RWPE2 (cell line): ENCODE results near the gene TNFSF9.

Experiments
- ATAC-seq: fragments of 200-7000 bp; cut with Tn5 transposase; 3 replicates; pipeline ENCODE4 v1.9.1; 2021; ENCODE audit warnings: low read depth
- DNase-seq: peaks from one replicate; pipeline ENCODE4 v3.0.0-alpha.2; 2020; ENCODE audit warnings: low spot score
- H3K27ac ChIP-seq: fragments of 450-650 bp; 2 replicates; pipeline ENCODE4 v1.5.1; 2017; ENCODE audit warnings: mild to moderate bottlenecking; ENCODE audit not compliant: poor library complexity, severe bottlenecking
- H3K27me3 ChIP-seq: fragments of 250-450 bp; sonication (Bioruptor Pico); 2 replicates; pipeline ENCODE4 v1.5.1; 2021; ENCODE audit warnings: mild to moderate bottlenecking, moderate library complexity; ENCODE audit not compliant: insufficient read depth, poor library complexity, severe bottlenecking
- H3K36me3 ChIP-seq: fragments of 250-450 bp; sonication (Bioruptor Pico); 2 replicates; pipeline ENCODE4 v1.5.1; 2020; ENCODE audit warnings: low read depth, mild to moderate bottlenecking, moderate library complexity
- H3K4me1 ChIP-seq: fragments of 250-450 bp; sonication (Bioruptor Pico); 2 replicates; pipeline ENCODE4 v1.5.1; 2021; ENCODE audit warnings: mild to moderate bottlenecking, moderate library complexity; ENCODE audit not compliant: insufficient read depth, poor library complexity, severe bottlenecking
- H3K4me3 ChIP-seq: fragments of 250-450 bp; sonication (Bioruptor Pico); 2 replicates; pipeline ENCODE4 v1.5.1; 2021; ENCODE audit warnings: mild to moderate bottlenecking, moderate library complexity; ENCODE audit not compliant: severe bottlenecking
- H3K9me3 ChIP-seq: fragments of 250-450 bp; sonication (Bioruptor Pico); 2 replicates; pipeline ENCODE4 v1.5.1; 2021; ENCODE audit warnings: mild to moderate bottlenecking, moderate library complexity; ENCODE audit not compliant: severe bottlenecking
- TF ChIP-seq, protein P1 (sequence below): fragments of 450-650 bp; IDR thresholded peaks from one replicate; pipeline ENCODE4 v1.5.1; 2017; ENCODE audit warnings: mild to moderate bottlenecking, moderate library complexity; ENCODE audit not compliant: poor library complexity, severe bottlenecking

TNFSF9 gene

DNA sequence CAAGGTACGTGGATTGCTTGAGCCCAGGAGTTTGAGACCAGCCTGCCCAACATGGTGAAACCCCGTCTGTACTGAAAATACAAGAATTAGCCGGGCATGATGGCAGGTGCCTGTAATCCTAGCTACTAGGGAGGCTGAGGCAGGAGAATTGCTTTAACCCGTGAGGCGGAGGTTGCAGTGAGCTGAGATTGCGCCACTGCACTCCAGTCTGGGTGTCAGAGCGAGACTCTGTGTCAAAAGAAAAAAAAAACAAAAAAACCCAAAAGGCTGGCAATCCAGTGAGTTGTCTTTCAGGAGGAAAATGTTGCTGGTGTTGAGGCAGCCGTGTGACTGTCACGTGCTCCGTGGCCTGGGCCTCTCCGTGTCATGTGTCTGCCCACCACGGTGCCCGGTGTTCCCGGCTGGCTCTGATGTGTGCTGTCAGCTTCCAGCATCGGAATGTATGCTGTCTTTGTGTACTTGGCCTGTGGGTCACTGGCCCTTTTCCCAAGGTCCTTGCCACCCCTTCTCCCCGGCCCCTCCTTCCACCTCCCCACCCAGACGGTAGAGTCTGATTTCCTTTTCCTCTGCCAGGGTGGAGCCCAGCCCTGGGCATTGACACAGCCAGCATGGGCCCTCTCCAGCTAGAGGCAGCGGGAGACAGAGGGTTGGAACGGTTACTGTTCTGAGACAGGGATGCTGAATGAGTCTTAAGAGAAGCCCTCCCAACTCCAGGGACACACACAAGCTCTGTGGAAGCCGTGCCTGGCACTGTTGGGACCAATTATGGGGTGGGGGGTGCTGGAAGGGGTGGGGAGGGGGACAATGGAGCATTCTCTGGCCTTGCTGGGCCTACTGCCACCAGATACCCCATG, 21.5 kb upstream of the TNFSF9 start:
- H3K9me3 ChIP-seq = no peaks in the 10 kb centered on the region
- ATAC-seq = no peak
- DNase-seq = no peak

DNA sequence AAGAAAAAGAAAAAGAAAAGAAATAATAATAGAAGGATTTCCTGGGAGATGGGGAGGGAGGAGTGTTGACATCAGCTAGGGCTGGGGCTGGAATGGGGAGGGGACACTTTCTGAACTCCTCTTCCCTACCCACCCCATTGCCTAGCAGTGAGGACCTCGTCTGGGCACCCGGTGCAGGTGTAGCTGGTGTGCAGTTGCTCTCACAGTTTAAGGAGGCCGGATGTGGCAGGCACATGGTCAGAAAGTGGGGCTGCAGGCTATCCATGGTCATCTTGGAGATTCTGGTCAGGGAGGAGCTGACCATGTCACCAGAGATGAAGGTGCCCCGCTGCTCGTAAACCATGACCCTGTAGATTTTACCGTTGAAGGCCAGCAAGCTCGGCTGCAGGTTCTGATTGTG, 20.2 kb upstream of the TNFSF9 start:
- no peaks in the 10 kb centered on the region for H3K9me3 ChIP-seq
- no peaks in the 10 kb centered on the region for H3K4me1 ChIP-seq
- no peak overlapping the region for H3K27ac ChIP-seq
- no peaks in the 10 kb centered on the region for H3K36me3 ChIP-seq
- TF ChIP-seq, protein P1, sequence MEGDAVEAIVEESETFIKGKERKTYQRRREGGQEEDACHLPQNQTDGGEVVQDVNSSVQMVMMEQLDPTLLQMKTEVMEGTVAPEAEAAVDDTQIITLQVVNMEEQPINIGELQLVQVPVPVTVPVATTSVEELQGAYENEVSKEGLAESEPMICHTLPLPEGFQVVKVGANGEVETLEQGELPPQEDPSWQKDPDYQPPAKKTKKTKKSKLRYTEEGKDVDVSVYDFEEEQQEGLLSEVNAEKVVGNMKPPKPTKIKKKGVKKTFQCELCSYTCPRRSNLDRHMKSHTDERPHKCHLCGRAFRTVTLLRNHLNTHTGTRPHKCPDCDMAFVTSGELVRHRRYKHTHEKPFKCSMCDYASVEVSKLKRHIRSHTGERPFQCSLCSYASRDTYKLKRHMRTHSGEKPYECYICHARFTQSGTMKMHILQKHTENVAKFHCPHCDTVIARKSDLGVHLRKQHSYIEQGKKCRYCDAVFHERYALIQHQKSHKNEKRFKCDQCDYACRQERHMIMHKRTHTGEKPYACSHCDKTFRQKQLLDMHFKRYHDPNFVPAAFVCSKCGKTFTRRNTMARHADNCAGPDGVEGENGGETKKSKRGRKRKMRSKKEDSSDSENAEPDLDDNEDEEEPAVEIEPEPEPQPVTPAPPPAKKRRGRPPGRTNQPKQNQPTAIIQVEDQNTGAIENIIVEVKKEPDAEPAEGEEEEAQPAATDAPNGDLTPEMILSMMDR = no peak
- H3K27me3 ChIP-seq = no peaks in the 10 kb centered on the region
- DNase-seq (no peak), ATAC-seq (no peak)
- no peak overlapping the region for H3K4me3 ChIP-seq

More for the DNA sequence above, 21.5 kb upstream of the TNFSF9 start:
- TF ChIP-seq, protein P1 = no peak
- no peaks in the 10 kb centered on the region for H3K4me1 ChIP-seq
- no peak overlapping the region for H3K27ac ChIP-seq
- no peak overlapping the region for H3K4me3 ChIP-seq
- no peaks in the 10 kb centered on the region for H3K36me3 ChIP-seq
- no peaks in the 10 kb centered on the region for H3K27me3 ChIP-seq

DNA sequence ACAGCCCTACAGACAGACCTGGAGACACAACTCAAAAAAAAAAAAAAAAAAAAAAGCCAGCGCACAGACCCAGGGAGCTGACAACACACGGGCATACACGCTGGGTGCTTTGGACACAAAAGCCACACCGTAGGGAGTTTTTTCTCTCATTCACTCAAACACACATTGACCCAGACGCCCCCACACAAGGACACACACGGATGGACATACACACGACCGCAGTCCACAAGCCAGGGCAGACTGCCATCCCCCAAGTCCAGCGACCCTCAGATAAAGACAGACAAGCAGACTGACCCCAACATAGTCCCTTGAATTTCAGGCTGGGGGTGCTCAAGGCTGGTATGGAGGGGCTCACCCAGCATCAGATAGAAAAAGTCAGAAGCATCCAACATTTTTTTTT, 16.7 kb upstream of the TNFSF9 start:
- H3K4me3 ChIP-seq = no peak overlapping the region
- ATAC-seq = no peak
- no peaks in the 10 kb centered on the region for H3K27me3 ChIP-seq
- H3K36me3 ChIP-seq = no peaks in the 10 kb centered on the region
- H3K9me3 ChIP-seq = no peaks in the 10 kb centered on the region
- DNase-seq = no peak
- TF ChIP-seq, protein P1 = no peak
- H3K4me1 ChIP-seq = peaks cover under 1% of the 10 kb centered on the region
- H3K27ac ChIP-seq = no peak overlapping the region

DNA sequence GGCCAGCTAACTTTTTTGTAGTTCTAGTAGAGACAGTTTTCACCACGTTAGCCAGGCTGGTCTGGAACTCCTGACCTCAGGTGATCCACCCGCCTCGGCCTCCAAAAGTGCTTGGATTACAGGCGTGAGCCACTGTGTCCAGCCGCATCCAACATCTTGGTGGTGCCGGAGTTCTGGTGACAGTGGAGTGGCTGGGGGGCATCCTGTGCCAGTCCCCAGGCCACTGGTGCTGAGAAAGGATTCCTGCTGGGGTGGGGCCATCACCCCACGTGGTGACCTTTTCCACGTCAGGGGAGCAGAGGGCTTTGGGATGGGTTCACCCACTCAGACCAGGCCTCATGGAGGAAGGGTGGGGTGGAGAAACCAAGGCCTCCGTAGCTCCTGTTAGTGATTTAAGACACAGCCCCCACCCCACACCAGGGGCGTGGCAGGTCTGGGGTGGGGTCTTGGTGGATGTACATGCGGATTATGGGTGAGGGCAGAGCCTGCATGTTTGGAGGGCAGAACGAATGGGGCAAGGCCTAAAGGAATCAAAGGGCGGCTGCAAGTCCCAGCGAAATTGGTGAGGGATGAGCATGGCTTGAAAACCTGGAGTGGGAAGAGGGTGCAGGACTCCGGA, 15.8 kb upstream of the TNFSF9 start:
- H3K27me3 ChIP-seq = no peaks in the 10 kb centered on the region
- ATAC-seq (no peak), DNase-seq (no peak)
- no peak overlapping the region for H3K27ac ChIP-seq
- peaks cover 6% of the 10 kb centered on the region for H3K4me1 ChIP-seq
- H3K4me3 ChIP-seq = no peak overlapping the region
- TF ChIP-seq, protein P1 = no peak
- no peaks in the 10 kb centered on the region for H3K9me3 ChIP-seq
- H3K36me3 ChIP-seq = no peaks in the 10 kb centered on the region
